GM23338 (cell line): ENCODE results near the gene RPS19BP1. TPM values are rescaled to one million over a fixed set of nuclear protein-coding genes. Genes with fewer than 3 reads are reported as not detected.

Experiments used
- ATAC-seq: fragments of 200-7000 bp; cut with Tn5 transposase; 3 replicates; pipeline ENCODE4 v1.9.1; 2020
- DNase-seq: peaks from one replicate; pipeline ENCODE4 v3.0.0-alpha.2; 2015; ENCODE audit warnings: low spot score
- H2AFZ ChIP-seq: fragments of 200-600 bp; sonication (generic); 2 replicates; pipeline ENCODE4 v1.8.0; 2016; ENCODE audit warnings: antibody characterized with exemption, mild to moderate bottlenecking, moderate library complexity
- H3F3A ChIP-seq: fragments of 200-600 bp; sonication (generic); replicated peaks from 2 replicates; pipeline ENCODE4 v1.8.0; 2017; ENCODE audit warnings: antibody characterized with exemption, mixed run types, low read depth
- H3K27ac ChIP-seq: fragments of 200-600 bp; sonication (generic); 2 replicates; pipeline ENCODE4 v1.6.1; 2016; ENCODE audit warnings: low read depth
- H3K27me3 ChIP-seq: fragments of 200-600 bp; sonication (generic); 2 replicates; pipeline ENCODE4 v1.8.0; 2016; ENCODE audit warnings: mild to moderate bottlenecking, mixed run types, moderate library complexity; ENCODE audit not compliant: insufficient read depth
- H3K36me3 ChIP-seq: fragments of 200-600 bp; sonication (generic); 2 replicates; pipeline ENCODE4 v1.8.0; 2016; ENCODE audit warnings: mild to moderate bottlenecking; ENCODE audit not compliant: insufficient read depth
- H3K4me1 ChIP-seq: fragments of 200-600 bp; sonication (generic); 2 replicates; pipeline ENCODE4 v1.8.0; 2016; ENCODE audit warnings: mild to moderate bottlenecking, moderate library complexity; ENCODE audit not compliant: insufficient read depth
- H3K4me2 ChIP-seq: fragments of 200-600 bp; sonication (generic); 2 replicates; pipeline ENCODE4 v1.7.1; 2017; ENCODE audit warnings: mixed run types
- H3K4me3 ChIP-seq: fragments of 200-600 bp; sonication (generic); 2 replicates; pipeline ENCODE4 v1.6.1; 2016; ENCODE audit warnings: mixed run types
- H3K79me2 ChIP-seq: fragments of 200-600 bp; sonication (generic); replicated peaks from 2 replicates; pipeline ENCODE4 v1.8.0; 2017; ENCODE audit warnings: mild to moderate bottlenecking; ENCODE audit not compliant: insufficient read depth
- H3K9me2 ChIP-seq: fragments of 200-600 bp; sonication (generic); 2 replicates; pipeline ENCODE4 v1.8.0; 2017; ENCODE audit not compliant: insufficient read depth
- H4K20me1 ChIP-seq: fragments of 200-600 bp; sonication (generic); replicated peaks from 2 replicates; pipeline ENCODE4 v1.8.0; 2017; ENCODE audit warnings: mild to moderate bottlenecking; ENCODE audit not compliant: insufficient read depth
- H3K27ac Mint-ChIP-seq: 2 replicates; pipeline ENCODE4 v1.8.0; 2020; ENCODE audit warnings: inconsistent platforms, mild to moderate bottlenecking, moderate library complexity, mixed read lengths
- H3K27me3 Mint-ChIP-seq: 3 replicates; pipeline ENCODE4 v1.8.0; 2022; ENCODE audit warnings: low read depth, mild to moderate bottlenecking, moderate library complexity, mixed read lengths, inconsistent platforms; ENCODE audit not compliant: insufficient read depth, poor library complexity
- H3K36me3 Mint-ChIP-seq: 3 replicates; pipeline ENCODE4 v1.8.0; 2021; ENCODE audit warnings: low read depth, mild to moderate bottlenecking, inconsistent platforms, moderate library complexity, mixed read lengths
- H3K4me1 Mint-ChIP-seq: 3 replicates; pipeline ENCODE4 v1.8.0; 2020; ENCODE audit warnings: mild to moderate bottlenecking, inconsistent platforms, mixed read lengths
- H3K4me3 Mint-ChIP-seq: 3 replicates; pipeline ENCODE4 v1.8.0; 2021; ENCODE audit warnings: moderate library complexity, mild to moderate bottlenecking, inconsistent platforms, mixed read lengths
- H3K9me3 Mint-ChIP-seq: 3 replicates; pipeline ENCODE4 v1.8.0; 2020; ENCODE audit warnings: moderate library complexity, mild to moderate bottlenecking, inconsistent platforms, mixed read lengths
- CREB1 ChIP-seq: fragments of 250-450 bp; sonication (Bioruptor Pico); IDR thresholded peaks from 2 replicates; pipeline ENCODE4 v1.5.0; 2020; ENCODE audit warnings: low read depth, mild to moderate bottlenecking, moderate library complexity
- EZH2 ChIP-seq: fragments of 200-600 bp; sonication (generic); IDR thresholded peaks from one replicate; pipeline ENCODE4 v1.8.0; 2017; ENCODE audit warnings: antibody characterized with exemption, mild to moderate bottlenecking, low read depth; ENCODE audit not compliant: unreplicated experiment
- EZH2phosphoT487 ChIP-seq: fragments of 200-600 bp; sonication (generic); IDR thresholded peaks from one replicate; pipeline ENCODE4 v1.8.1; 2018; ENCODE audit warnings: antibody characterized with exemption; ENCODE audit not compliant: unreplicated experiment
- NANOG ChIP-seq: IDR thresholded peaks from 2 replicates; pipeline ENCODE4 v1.6.1; 2016; ENCODE audit warnings: antibody characterized with exemption, borderline replicate concordance
- POLR2AphosphoS5 ChIP-seq: IDR thresholded peaks from 2 replicates; pipeline ENCODE4 v1.6.1; 2016; ENCODE audit warnings: antibody characterized with exemption, low read depth
- STAT1 ChIP-seq: IDR thresholded peaks from one replicate; pipeline ENCODE4 v1.6.1; 2016; ENCODE audit warnings: antibody characterized with exemption; ENCODE audit not compliant: unreplicated experiment
- ZNF114 ChIP-seq: fragments of 250-450 bp; sonication (Bioruptor Pico); IDR thresholded peaks from 2 replicates; pipeline ENCODE4 v1.5.0; 2020; ENCODE audit warnings: mild to moderate bottlenecking, moderate library complexity
- ZNF331 ChIP-seq: fragments of 250-450 bp; sonication (Bioruptor Pico); IDR thresholded peaks from 2 replicates; pipeline ENCODE4 v1.5.0; 2020; ENCODE audit warnings: low read depth, mild to moderate bottlenecking, moderate library complexity
- polyA plus RNA-seq: library from polyadenylated mRNA; unstranded; fragments of >200 nt; fragmentation: Nextera tagmentation; extraction: Ambion mirVana; gene quantifications from 2 replicates; pipeline ENCODE4 v1.2.1, GENCODE V29; 2016
- total RNA-seq: library from RNA; depleted of rRNA; stranded (reverse); fragments of >200 nt; shearing (Covaris generic); gene quantifications from 2 replicates; pipeline ENCODE4 v1.2.3, GENCODE V29; 2014
- TF ChIP-seq, protein P1 (sequence below): IDR thresholded peaks from 2 replicates; pipeline ENCODE4 v1.6.1; 2016; ENCODE audit warnings: antibody characterized with exemption
- TF ChIP-seq, protein P2 (sequence below), 2 experiments: fragments of 200-600 bp in 1 of 2; sonication (generic) in 1 of 2; conservative IDR thresholded peaks; 2 replicates each; pipeline versions ENCODE4 v1.5.1 to v1.6.1; 2016 to 2017; ENCODE audit warnings: antibody characterized with exemption in 2 of 2, low read depth in 2 of 2, mild to moderate bottlenecking in 2 of 2, moderate library complexity in 1 of 2
- TF ChIP-seq, protein P3 (sequence below): IDR thresholded peaks from one replicate; pipeline ENCODE4 v1.6.1; 2018; ENCODE audit warnings: antibody characterized with exemption; ENCODE audit not compliant: unreplicated experiment

Gene RPS19BP1
- total and polyA plus RNA-seq, 2 experiments from 2014 or later = 153 to 215 TPM

DNA sequence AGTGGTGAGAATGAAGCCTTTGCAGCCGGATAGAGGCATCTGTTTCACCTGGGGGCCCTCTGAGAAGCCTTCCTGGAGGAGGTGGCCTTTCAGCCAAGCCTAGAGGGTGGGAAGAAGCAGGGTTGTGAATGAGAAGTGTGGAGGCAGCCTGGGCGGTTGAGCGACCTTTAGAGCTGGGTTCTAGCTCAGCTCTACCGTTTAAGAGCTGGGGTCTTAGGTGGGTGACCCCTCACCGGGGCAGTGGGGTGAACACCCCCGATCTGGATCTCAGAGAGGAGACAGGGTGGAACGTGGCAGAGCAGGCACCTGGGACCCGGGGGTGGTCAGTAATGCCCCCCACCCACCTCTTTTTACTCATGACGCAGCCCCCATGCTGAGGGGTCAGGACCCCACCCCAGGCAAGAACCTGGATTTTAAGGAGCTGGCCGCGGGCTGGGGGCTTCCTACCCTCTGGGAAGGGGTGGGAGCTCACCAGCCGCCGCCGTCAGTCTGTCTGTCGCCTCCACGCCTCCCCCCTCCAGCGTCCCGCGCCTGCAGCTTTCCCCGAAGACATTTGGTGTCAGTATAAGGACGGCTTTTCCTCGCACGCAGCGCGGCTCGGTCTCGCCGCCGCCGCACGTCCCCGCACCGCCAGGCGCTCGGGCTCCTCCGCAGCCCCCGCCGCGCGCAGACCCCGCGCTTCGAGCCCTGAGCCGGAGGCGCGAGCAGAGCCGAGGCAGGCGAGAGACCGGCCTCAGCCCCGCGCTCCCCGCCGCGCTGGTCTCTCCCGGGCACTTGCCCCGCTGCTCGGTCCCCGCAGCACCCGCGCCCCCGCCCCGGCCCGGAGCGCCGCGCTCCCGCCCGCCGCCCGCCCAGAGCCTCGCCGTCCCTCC is 24.7 kb upstream of the RPS19BP1 start:
- Histone ChIP-seq H3K27me3 (peaks cover 46% of the 10 kb centered on the region), H3K79me2 (no peaks in the 10 kb centered on the region), H4K20me1 (peaks cover 11% of the 10 kb centered on the region; the same call in 1 of the 2 replicates), H3K9me2 (no peaks in the 10 kb centered on the region), H3F3A (0 out of 2 replicates have a peak, but pooled peaks cover 3% of the 10 kb centered on the region), H2AFZ (no peak overlapping the region), H3K4me3 (peak overlapping the region; percentile 52), H3K36me3 (no peaks in the 10 kb centered on the region), H3K4me1 (no peaks in the 10 kb centered on the region; the same call in 1 of the 2 replicates), H3K4me2 (peak overlapping the region; percentile 75), H3K27ac (no peak overlapping the region)
- Mint-ChIP-seq H3K27ac (no peak overlapping the region), H3K9me3 (no peaks in the 10 kb centered on the region), H3K4me3 (peak overlapping the region; percentile 75), H3K36me3 (no peaks in the 10 kb centered on the region), H3K4me1 (peaks cover 22% of the 10 kb centered on the region), H3K27me3 (peaks cover 47% of the 10 kb centered on the region)
- peak; percentile 19 for ATAC-seq
- TF ChIP-seq EZH2 = peak; percentile 28
- TF ChIP-seq, protein P1, sequence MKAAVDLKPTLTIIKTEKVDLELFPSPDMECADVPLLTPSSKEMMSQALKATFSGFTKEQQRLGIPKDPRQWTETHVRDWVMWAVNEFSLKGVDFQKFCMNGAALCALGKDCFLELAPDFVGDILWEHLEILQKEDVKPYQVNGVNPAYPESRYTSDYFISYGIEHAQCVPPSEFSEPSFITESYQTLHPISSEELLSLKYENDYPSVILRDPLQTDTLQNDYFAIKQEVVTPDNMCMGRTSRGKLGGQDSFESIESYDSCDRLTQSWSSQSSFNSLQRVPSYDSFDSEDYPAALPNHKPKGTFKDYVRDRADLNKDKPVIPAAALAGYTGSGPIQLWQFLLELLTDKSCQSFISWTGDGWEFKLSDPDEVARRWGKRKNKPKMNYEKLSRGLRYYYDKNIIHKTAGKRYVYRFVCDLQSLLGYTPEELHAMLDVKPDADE = no peak
- no peak for TF ChIP-seq CREB1
- TF ChIP-seq NANOG = no peak
- TF ChIP-seq ZNF114 = no peak
- TF ChIP-seq EZH2phosphoT487 = no peak
- TF ChIP-seq, protein P2, sequence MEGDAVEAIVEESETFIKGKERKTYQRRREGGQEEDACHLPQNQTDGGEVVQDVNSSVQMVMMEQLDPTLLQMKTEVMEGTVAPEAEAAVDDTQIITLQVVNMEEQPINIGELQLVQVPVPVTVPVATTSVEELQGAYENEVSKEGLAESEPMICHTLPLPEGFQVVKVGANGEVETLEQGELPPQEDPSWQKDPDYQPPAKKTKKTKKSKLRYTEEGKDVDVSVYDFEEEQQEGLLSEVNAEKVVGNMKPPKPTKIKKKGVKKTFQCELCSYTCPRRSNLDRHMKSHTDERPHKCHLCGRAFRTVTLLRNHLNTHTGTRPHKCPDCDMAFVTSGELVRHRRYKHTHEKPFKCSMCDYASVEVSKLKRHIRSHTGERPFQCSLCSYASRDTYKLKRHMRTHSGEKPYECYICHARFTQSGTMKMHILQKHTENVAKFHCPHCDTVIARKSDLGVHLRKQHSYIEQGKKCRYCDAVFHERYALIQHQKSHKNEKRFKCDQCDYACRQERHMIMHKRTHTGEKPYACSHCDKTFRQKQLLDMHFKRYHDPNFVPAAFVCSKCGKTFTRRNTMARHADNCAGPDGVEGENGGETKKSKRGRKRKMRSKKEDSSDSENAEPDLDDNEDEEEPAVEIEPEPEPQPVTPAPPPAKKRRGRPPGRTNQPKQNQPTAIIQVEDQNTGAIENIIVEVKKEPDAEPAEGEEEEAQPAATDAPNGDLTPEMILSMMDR (conservative IDR thresholded peaks at IDR 0.05; ENCODE audit: low read depth in 2 of 2) = peak in 1 of 2 experiments; percentile 32; a peak in 2 of 4 replicates
- TF ChIP-seq, protein P3, sequence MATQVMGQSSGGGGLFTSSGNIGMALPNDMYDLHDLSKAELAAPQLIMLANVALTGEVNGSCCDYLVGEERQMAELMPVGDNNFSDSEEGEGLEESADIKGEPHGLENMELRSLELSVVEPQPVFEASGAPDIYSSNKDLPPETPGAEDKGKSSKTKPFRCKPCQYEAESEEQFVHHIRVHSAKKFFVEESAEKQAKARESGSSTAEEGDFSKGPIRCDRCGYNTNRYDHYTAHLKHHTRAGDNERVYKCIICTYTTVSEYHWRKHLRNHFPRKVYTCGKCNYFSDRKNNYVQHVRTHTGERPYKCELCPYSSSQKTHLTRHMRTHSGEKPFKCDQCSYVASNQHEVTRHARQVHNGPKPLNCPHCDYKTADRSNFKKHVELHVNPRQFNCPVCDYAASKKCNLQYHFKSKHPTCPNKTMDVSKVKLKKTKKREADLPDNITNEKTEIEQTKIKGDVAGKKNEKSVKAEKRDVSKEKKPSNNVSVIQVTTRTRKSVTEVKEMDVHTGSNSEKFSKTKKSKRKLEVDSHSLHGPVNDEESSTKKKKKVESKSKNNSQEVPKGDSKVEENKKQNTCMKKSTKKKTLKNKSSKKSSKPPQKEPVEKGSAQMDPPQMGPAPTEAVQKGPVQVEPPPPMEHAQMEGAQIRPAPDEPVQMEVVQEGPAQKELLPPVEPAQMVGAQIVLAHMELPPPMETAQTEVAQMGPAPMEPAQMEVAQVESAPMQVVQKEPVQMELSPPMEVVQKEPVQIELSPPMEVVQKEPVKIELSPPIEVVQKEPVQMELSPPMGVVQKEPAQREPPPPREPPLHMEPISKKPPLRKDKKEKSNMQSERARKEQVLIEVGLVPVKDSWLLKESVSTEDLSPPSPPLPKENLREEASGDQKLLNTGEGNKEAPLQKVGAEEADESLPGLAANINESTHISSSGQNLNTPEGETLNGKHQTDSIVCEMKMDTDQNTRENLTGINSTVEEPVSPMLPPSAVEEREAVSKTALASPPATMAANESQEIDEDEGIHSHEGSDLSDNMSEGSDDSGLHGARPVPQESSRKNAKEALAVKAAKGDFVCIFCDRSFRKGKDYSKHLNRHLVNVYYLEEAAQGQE = no peak
- TF ChIP-seq ZNF331 (CRISPR knock-in tag) = no peak
- no peak for TF ChIP-seq POLR2AphosphoS5
- no peak for TF ChIP-seq STAT1
- DNase-seq = peak; percentile 57
